CD4-positive, alpha-beta T cell treated with Interleukin-4 for 4 hours (primary cell): Measurements from ENCODE around the gene SMAD1.

Experiments used
- DNase-seq: peaks from one replicate; pipeline ENCODE4 v3.0.0-alpha.2; 2020

SMAD1 gene

GRCh38 chr4:145481164-145481941, at the start of gene SMAD1:
TSS of gene SMAD1 (plus strand) at chr4:145481853. CDS start at chr4:145514614, 32,761 bp downstream.
- no peak for DNase-seq

- no peak for DNase-seq
Observed at GRCh38 chr4:145433684-145434083, 48.0 kb upstream of the SMAD1 start.

- no peak for DNase-seq
Observed at GRCh38 chr4:145435646-145436045, 46.0 kb upstream of the SMAD1 start.

- DNase-seq = no peak
Observed at GRCh38 chr4:145436114-145436513, 45.5 kb upstream of the SMAD1 start.

- DNase-seq = no peak
Observed at GRCh38 chr4:145436796-145437195, 44.9 kb upstream of the SMAD1 start.

GRCh38 chr4:145437466-145437865, 44.2 kb upstream of the SMAD1 start:
- DNase-seq = no peak

GRCh38 chr4:145438298-145438697, 43.4 kb upstream of the SMAD1 start:
- no peak for DNase-seq

GRCh38 chr4:145440292-145441007, 41.2 kb upstream of the SMAD1 start:
- DNase-seq = no peak

- no peak for DNase-seq
Observed at GRCh38 chr4:145446184-145446583, 35.5 kb upstream of the SMAD1 start.

- no peak for DNase-seq
Observed at GRCh38 chr4:145451895-145452294, 29.8 kb upstream of the SMAD1 start.

GRCh38 chr4:145452447-145453162, 29.0 kb upstream of the SMAD1 start:
- DNase-seq = no peak

GRCh38 chr4:145453163-145453520, 28.5 kb upstream of the SMAD1 start:
- DNase-seq = no peak

GRCh38 chr4:145473203-145473602, 8.4 kb upstream of the SMAD1 start:
- no peak for DNase-seq

- no peak for DNase-seq
Observed at GRCh38 chr4:145480257-145480656, 1.4 kb upstream of the SMAD1 start.

GRCh38 chr4:145481942-145482208, 222 bp downstream of the SMAD1 start:
- DNase-seq = no peak

GRCh38 chr4:145482209-145483037, 770 bp downstream of the SMAD1 start:
- DNase-seq = no peak

- no peak for DNase-seq
Observed at GRCh38 chr4:145483514-145483913, 1.9 kb downstream of the SMAD1 start.

GRCh38 chr4:145484225-145484846, 2.7 kb downstream of the SMAD1 start:
- DNase-seq = no peak

- no peak for DNase-seq
Observed at GRCh38 chr4:145485120-145485519, 3.5 kb downstream of the SMAD1 start.

GRCh38 chr4:145486603-145487002, 5.0 kb downstream of the SMAD1 start:
- DNase-seq = no peak

- peak; percentile 12 for DNase-seq
Observed at GRCh38 chr4:145487631-145488030, 6.0 kb downstream of the SMAD1 start.

- no peak for DNase-seq
Observed at GRCh38 chr4:145488310-145488709, 6.7 kb downstream of the SMAD1 start.

GRCh38 chr4:145489556-145489955, 7.9 kb downstream of the SMAD1 start:
- no peak for DNase-seq
